HG03571 (cell line): ENCODE results near the gene KIF6.
A peak's percentile ranks its signal among the peaks of the same experiment; 100 is the strongest.
"Not testable (repeated sequence)": the region's sequence is repeated elsewhere in the genome, so short reads cannot be mapped to it uniquely, and the experiment has no call there.

Source experiments
- ATAC-seq: cut with Tn5 transposase; IDR thresholded peaks from one replicate; pipeline ENCODE4 v1.9.1; 2021; ENCODE audit not compliant: unreplicated experiment

KIF6 gene

DNA sequence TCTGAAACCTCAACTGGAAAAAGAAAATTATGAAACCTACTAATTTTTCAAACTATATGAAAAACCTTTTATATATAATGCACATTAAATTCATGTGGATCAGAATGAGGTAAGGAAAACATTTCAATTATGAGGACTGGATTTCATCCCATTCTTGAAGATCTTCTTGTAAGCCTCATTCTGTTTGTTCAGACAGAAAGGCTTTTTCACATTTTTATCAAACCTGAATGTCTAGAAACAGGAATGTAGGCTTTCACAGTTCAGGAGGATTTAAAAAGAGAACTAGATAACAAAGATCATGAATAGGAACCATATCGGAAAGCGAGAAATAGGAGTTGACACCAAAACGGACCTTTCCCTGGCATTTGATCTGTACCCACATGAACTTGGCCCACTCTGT, 210.2 kb downstream of the KIF6 start:
- no peak for ATAC-seq

DNA sequence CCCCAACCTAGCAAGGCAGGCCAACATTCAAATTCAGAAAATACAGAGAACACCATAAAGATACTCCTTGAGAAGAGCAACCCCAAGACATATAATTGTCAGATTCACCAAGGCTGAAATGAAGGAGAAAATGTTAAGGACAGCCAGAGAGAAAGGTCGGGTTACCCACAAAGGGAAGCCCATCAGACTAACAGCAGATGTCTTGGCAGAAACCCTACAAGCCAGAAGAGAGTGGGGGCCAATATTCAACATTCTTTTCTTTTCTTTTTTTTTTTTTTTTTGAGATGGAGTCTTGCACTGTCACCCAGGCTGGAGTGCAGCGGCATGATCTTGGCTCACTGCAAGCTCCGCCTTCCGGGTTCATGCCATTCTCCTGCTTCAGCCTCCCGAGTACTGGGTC, 215.4 kb downstream of the KIF6 start:
- ATAC-seq = not testable (repeated sequence)

DNA sequence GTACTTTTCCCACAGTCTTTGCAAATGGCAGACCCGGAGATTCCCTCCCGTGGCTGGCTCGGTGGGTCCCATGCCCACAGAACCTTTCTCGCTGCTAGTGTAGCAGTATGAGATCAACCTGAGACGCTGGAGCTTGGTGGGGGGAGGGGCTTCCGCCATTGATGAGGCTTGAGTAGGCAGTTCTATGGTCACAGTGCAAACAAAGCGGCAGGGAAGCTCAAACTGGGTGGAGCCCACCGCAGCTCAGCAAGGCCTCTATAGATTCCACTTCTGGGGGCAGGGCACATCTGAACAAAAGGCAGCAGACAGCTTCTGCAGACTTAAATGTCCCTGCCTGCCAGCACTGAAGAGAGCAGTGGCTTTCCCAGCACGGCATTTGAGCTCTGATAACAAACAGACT, 216.7 kb downstream of the KIF6 start:
- ATAC-seq = no peak

DNA sequence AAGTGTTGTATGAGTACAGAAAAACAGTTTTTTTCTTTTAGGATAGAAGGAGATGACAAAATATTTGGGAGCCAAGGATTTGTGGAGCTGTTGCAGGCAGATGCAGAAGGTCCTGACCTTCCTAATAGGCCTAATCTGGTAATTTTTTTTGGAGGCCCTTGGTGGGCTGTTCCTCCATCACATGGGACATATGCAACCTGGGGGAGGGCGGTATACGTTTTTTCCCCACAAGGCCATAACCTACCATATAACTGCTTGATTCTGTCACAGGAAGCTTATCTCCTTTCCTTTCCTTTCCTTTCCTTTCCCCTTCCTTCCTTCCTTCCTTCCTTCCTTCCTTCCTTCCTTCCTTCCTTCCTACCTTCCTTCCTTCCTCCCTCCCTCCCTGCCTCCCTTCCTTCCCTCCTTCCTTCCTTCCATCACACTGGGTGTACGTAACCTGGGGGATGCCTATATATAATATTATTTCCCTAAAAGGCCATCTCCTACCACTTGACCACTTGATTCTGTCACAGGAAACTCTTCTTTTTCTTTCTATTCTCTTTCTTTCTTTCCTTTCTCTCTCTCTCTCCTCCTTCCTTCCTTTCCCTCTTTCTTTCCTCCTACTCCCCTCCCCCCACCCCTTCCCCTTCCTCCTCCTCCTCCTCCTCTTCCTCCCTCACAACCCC, 217.7 kb downstream of the KIF6 start:
- ATAC-seq = no peak

DNA sequence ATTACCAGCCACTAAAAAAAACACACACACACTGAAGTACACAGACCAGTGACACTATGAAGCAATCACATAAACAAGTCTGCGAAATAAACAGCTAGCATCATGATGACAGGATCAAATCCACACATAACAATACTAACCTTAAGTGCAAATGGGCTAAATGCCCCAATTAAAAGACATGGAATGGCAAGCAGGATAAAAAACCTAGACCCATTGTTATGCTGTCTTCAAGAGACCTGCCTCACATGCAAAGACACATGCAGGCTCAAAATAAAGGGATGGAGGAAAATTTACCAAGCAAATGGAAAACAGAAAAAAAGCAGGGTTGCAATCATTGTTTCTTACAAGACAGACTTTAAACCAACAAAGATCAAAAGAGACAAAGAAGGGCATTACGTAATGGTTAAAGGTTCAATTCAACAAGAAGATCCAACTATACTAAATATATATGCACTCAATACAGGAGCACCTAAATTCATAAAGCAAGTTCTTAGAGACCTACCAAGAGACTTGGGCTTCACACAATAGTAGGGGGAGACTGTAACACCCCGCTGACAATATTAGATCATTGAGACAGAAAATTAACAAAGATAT, 222.7 kb downstream of the KIF6 start:
- not testable (repeated sequence) for ATAC-seq

DNA sequence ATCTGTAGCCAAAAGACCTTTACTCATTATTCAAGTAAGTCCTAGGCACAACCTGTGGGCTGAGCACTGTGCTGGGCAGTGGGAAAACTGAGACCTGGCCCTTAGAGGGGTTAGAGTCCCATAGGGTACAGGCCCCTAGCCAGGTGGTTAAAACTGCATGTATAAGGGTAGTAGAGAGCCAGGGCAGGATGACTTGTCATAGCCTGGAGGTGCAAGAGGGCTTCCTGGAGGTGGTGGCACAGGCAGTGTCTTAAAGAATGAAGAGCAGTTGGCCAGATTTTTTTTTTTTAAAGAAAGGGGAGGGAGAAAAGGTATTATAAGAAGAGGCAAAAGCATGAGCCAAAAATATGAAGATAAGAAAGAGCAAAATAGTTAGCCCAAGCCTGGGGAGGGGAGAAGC, 226.2 kb downstream of the KIF6 start:
- ATAC-seq = no peak

DNA sequence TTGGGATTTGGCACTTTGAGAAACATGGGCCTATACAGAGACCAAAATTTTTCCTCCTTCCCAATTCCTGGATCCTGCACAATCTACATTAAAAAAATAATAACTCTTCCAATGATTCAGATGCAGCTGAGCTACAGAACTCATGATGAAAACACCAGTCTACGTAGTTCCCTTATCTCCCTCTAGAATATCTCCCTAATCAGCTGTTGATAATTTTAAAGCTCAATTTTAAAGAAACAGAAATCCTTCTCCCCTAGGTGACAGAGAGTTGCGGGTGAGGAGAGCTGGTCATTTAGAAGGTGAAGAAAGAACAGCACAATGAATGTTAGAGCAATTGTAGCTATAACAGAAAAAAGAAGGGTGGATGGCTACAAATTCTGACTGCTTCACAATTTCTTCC, 227.1 kb downstream of the KIF6 start:
- no peak for ATAC-seq

DNA sequence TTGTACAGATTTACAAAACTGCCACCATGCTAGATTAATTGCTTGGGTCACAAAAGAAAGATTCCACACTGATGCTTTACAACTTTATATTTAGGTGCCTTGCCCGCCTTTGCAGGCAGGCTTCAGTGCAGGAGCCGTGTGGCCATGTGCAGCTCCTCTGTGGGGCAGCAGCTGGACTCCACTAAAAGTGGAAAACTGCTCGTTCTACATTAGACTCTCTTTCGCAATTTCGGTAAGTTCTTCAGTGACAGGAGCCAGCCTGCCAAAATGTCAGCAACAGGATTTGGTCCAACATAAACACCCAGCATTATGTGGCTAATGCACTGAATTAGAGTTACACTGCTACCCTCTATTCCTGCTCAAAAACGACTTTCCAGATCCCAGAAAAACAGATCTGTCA, 228.3 kb downstream of the KIF6 start:
- no peak for ATAC-seq

DNA sequence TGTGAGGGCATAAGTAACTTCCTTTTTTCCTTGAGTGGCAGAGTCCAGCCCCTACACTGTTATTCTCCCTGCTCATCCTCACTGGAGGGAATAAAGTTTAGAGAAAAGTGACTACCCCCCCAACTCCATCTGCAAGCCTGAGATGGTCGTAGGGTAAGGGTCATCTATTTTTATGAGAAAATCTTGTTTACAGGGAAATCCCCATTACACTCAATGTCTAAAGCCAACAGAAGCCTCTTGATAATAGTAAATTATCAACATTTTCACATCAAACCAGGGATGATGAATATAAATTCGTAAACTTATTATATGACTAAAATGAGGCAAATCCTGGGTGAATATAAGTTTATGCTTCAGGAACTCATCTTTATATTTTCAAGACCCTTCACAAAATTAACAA, 228.8 kb downstream of the KIF6 start:
- no peak for ATAC-seq

DNA sequence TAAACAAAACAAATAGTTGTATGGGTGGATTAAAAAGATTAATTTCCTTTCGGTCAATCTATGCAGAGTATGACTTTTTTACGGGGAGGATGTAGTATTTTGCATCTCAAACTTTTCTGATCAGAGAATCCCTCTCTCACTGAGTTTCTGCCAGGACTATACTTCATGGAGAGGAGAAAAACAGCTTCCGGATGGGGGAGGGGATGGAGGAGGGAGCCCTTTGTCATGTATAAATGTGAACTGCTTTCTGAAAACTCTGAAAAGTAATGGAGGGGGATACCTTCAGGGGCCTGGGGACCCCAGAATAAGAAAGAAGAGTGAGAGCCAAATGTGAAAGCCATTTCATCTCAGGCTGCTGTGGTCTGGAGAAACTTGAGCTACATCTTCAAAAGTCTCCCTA, 229.6 kb downstream of the KIF6 start:
- ATAC-seq = no peak

DNA sequence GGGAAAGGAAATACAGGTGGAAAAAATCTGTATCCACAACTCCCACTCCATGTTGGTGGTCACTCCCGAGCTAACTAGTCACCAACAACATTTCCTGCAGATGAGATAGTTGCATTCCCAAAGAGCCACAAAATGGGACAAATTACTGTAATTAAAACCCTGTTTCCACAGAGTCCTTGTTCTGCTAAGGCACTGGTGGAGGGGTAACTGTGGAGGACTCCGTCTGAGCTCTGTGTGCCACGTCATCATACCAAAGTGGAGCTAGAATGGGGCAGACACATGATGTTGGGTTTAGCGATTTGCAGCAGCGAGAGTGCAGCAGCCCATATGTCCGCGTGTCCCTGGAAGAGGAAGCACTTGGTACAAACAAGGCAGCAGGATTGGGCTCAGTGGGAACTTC, 230.2 kb downstream of the KIF6 start:
- ATAC-seq = no peak

DNA sequence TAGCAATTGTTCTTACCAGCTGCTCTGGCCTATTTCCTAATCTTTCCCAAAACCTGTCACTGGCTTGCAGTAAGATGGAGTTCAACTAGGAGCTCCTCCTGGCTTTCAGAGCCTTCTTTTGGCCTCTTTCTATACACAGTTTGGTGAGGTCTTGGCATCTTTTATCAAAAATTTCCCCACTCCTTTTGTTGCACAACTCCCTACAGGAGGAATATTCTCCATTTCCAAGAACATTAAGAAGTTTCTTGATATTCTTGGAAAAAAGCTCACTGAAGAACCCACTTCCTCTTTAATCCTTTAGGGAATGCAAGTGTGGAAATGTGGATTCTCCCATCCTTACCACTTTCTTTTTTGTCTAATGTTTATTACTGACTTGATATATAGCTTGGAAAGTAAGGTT, 231.4 kb downstream of the KIF6 start:
- ATAC-seq = no peak

DNA sequence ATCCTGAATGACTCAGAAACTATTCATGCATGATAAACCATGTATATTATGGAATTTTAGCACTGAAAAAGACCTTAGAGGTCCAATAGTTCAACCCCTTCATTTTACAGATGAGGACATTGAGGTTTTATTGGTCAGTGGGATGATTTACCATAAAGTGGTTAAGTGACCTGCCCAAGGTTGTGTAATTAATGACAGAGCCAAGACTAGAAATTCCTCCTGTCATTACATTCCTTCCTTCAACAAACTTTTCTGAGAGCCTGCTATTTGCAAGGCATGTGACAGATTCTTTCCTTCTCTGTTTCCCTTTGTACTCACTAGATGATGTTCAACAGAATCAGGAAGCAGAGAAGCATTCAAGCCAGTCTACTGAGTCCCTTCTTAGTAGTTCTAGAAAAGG, 232.0 kb downstream of the KIF6 start:
- ATAC-seq = no peak

DNA sequence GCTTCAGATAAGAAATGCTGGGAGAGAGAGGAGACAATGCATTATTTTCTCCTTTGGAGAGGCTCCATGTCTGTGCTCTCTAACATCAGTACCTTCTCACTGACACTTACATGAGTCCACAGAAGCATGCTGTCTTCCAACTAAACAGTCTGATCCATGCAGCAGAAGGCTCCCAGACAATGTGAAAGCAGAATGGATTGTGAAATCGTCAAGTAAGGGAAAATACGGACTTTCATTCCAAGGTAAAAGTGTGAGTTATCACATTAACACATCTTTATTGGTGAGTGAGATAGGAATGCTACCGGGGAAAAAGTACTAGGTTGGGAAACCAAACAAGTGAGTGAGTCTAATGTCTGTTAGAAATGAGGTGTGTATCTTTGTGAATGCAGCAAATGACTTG, 235.1 kb downstream of the KIF6 start:
- no peak for ATAC-seq

DNA sequence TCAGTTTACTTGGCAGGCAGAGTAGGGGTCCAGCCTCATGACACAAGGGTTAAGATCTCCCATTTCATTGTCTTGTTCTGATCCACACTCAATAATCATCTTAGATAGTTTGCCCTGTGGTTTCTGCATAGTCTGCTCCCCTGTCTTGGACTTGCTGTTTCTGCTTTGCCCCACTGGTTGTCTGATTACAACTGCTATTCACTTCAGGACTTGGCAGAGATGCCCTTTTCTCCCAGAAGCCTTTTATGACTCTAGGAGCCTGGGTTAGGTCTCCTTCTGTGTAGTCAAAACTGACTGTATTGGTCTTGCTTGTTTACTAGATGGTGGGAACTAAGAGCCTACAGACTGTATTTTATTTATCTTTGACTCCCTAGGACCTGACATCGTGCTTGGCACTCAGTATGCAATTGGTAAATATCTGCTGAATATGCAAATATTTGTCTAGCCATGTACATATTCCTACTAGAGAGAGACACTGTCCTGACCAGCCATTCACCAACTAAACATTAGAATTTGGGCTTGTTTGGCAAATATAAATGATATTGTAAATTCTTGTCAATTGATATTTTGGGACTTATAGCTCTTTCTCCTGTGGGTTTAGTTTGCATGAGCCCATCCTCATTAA, 236.8 kb downstream of the KIF6 start:
- ATAC-seq = no peak

DNA sequence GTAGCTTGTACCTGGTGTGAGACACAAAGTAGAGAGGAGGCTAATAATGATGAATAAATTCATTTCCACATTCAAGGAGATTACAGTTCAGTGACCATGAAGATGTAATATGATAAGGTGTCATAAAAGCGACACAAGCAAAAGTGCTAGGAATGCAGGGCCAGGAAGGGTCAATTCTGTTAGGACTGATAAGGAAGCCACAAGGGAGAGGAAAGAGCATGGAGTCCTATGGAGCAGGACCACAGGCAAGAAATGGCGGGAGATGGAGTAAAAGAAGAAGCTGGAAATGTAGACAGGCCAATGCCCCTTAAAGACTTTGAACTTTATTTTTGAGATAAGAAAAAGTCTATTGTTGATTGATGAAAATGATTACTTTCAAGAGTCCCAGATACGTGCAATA, 240.9 kb downstream of the KIF6 start:
- ATAC-seq = no peak

DNA sequence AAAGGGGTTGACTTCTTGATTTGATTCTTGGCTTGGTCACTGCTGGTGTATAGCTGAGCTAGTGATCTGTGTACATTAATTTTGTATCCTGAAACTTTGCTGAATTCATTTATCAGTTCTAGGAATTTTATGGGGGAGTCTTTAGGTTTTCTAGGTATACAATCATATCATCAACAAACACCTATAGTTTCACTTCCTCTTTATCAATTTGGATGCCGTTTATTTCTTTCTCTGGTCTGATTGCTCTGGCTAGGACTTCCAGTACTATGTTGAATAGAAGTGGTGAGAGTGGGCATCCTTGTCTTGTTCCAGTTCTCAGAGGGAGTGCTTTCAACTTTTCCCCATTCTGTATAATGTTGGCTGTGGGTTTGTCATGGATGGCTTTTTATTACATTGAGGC, 245.4 kb downstream of the KIF6 start:
- not testable (repeated sequence) for ATAC-seq

DNA sequence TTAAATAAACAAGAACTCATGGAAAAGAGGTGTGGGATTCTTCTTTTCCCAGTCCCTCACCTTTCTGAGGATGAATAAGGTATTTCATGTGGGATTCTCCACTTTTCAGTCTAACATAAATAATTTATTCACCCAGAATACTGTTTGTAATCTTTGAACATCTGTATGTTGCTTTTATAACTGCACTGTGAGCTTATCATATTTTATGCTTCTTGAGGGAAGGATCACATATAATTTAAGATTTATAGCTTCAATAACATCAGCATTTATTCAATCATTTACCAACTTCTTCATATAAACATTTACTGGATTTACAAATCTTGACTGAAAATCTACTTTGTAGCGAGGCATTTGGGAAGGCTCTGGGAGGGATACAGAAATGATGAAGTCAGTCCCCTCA, 248.5 kb downstream of the KIF6 start:
- no peak for ATAC-seq

DNA sequence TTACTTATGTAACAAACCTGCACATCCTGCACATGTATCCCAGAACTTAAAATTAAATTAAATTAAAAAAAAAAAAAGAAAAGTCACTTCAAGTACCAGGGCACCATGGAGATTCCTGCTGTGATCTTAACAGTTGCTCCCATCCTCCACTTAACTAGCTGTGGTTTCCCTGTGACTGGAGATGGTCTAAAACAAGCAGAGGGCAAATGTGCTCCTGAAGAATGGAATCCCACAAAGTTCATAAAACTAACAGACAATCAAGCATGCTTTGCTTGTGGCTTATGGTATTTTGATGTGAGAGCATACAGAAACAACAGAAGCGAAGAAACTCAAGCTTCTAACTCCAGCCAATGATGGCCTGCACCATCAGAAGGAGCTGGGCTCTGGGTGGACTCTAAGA, 249.1 kb downstream of the KIF6 start:
- ATAC-seq = no peak

DNA sequence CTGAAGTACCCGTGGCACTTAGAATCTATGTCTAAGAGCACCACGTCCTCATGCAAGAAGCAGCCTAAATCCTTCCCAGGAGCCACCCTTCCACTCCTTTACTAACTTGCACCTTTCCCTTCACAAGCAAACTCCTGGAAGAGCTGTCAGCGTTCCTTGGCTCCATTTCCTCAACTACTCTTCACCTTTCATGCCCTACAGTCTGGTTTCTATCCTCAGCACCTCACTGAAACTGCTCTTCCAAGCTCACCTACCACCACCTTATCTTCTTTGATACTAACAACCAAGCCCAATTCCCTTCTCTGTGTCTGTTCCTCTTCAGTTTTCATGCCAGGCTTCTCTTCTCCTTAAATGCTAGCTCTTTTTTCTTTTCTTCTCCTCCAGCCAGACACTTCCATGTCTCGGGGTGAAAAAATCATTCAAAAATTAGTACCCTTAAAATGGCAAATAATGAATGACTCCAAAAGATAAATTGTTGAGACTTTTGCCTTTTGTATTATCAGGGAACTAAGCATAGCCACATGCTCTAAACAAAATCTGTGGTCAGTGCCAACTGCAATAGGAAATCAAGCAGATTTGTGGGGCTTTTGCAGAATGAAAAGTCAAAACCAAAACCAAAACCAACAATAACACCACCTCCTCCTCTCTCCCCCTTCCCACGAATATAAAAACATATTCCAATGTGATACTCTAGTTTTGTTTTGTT, 253.1 kb downstream of the KIF6 start:
- peak; percentile 61 for ATAC-seq

DNA sequence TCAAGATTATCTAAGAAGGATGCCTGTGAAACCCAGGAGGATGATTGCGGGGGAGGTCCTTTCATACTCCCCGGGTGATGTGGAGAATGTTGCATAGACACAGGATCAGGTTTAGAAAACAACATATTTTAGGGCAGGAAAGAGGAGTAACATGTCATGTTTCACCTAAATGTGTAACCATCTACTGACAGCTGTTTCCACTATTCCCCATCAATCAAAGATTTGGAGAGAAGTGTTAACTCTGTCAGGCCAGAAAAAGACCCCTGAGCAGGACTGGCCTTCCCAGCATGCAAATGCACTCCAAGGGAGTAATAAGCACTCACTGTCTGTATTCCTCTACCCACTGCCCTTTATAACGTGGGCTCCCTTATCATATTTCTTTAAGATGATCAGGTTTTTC, 254.7 kb downstream of the KIF6 start:
- no peak for ATAC-seq

DNA sequence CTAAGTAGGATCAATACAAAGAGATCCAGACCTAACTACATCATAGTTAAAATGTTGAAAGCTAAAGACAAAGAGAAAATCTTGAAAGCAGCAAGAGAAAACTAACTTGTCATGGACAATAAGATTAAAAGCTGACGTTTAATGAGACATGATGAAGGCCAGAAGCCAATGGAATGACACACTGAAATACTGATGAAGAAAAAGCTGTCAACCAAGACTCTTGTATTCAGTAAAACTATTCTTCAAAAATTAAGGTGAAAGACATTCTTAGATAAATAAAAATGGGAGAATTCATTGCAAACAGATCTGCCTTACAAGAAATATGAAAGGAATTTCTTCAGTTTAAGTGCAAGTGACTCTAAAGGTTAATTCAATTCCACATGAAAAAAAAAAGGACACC, 256.8 kb downstream of the KIF6 start:
- no peak for ATAC-seq
